NB4 (cell line): ENCODE results near the gene CGNL1.
A peak's percentile ranks its signal among the peaks of the same experiment; 100 is the strongest.

Experiments used
- DNase-seq: peaks from one replicate; pipeline ENCODE4 v3.0.0; 2010; ENCODE audit warnings: low read depth
- H3K4me3 ChIP-seq: one replicate; pipeline ENCODE4 v1.5.1; 2011; ENCODE audit warnings: mild to moderate bottlenecking, low read depth, low read length, moderate library complexity
- MYC ChIP-seq: IDR thresholded peaks from 2 replicates; pipeline ENCODE4 v1.6.1; 2011; ENCODE audit warnings: low read depth, low read length
- POLR2A ChIP-seq: IDR thresholded peaks from 2 replicates; pipeline ENCODE4 v1.6.1; 2011; ENCODE audit warnings: mild to moderate bottlenecking; ENCODE audit not compliant: insufficient read length; ENCODE audit errors: extremely low read depth
- TF ChIP-seq, protein P1 (sequence below): IDR thresholded peaks from 2 replicates; pipeline ENCODE4 v1.6.1; 2011; ENCODE audit warnings: low read depth, low read length
- TF ChIP-seq, protein P2 (sequence below): IDR thresholded peaks from one replicate; pipeline ENCODE4 v1.5.1; 2012; ENCODE audit warnings: low read depth, low read length

CGNL1 gene

DNA sequence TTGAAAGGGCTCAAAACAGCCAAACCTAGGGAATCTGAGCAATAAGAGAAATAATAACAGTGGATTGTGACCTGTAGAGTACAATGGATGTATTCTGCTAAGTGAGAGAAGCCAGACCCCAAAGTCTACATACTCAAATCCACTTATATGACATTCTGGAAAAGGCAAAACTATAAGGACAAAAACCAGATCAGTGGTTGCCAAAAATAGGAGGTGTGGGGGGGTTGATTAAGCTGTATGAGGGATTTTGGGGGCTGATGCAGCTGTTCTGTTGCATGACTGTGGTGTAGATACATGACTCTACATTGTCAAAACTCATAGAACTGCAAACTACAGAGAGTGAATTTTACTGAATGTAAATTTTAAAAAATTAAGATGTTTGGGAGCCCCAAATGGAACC lies 20.1 kb upstream of the CGNL1 start:
- DNase-seq: no peak
- TF ChIP-seq MYC (no peak), POLR2A (no peak)
- TF ChIP-seq, protein P1, sequence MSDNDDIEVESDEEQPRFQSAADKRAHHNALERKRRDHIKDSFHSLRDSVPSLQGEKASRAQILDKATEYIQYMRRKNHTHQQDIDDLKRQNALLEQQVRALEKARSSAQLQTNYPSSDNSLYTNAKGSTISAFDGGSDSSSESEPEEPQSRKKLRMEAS: no peak
- TF ChIP-seq, protein P2, sequence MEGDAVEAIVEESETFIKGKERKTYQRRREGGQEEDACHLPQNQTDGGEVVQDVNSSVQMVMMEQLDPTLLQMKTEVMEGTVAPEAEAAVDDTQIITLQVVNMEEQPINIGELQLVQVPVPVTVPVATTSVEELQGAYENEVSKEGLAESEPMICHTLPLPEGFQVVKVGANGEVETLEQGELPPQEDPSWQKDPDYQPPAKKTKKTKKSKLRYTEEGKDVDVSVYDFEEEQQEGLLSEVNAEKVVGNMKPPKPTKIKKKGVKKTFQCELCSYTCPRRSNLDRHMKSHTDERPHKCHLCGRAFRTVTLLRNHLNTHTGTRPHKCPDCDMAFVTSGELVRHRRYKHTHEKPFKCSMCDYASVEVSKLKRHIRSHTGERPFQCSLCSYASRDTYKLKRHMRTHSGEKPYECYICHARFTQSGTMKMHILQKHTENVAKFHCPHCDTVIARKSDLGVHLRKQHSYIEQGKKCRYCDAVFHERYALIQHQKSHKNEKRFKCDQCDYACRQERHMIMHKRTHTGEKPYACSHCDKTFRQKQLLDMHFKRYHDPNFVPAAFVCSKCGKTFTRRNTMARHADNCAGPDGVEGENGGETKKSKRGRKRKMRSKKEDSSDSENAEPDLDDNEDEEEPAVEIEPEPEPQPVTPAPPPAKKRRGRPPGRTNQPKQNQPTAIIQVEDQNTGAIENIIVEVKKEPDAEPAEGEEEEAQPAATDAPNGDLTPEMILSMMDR: no peak
- no peak overlapping the region for H3K4me3 ChIP-seq

DNA sequence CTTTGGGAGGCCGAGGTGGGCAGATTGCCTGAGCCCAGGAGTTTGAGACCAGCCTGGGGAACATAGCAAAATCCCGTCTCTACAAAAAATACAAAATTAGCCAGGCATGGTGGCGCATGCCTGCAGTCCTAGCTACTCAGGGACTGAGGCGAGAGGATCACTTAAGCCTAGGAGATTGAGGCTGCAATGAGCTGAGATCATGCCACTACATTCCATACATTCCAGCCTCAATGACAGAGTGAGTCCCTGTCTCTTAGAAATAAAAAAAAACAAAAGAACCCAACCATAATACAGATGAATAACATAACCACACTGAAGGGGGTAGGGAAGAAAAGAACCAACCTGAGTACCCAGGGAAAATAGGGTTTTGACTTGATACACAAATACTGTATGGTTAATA lies 19.7 kb upstream of the CGNL1 start:
- H3K4me3 ChIP-seq: no peak overlapping the region
- TF ChIP-seq MYC: no peak
- TF ChIP-seq, protein P1: no peak
- no peak for TF ChIP-seq POLR2A
- TF ChIP-seq, protein P2: no peak
- DNase-seq: no peak

DNA sequence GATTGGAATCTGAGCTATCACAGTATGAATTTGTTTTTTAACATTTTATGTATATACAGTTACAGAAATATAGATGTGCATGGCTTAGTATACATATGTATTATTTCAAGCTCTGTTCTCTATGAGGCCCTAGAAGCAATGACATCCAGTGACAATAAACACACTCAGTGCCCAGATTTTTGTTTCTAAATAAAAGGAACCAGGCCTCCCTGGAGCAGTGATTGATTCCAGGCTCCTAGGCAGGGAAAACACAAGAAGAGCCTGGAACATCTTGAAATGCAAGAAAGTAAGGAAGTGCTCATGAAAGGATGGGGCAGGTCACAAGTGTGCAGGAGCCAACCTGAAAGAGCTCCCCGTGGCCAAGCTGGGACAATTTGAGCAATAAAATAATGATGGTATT lies 18.5 kb upstream of the CGNL1 start:
- H3K4me3 ChIP-seq: no peak overlapping the region
- TF ChIP-seq POLR2A (no peak), MYC (no peak)
- TF ChIP-seq, protein P1: no peak
- TF ChIP-seq, protein P2: no peak
- no peak for DNase-seq

DNA sequence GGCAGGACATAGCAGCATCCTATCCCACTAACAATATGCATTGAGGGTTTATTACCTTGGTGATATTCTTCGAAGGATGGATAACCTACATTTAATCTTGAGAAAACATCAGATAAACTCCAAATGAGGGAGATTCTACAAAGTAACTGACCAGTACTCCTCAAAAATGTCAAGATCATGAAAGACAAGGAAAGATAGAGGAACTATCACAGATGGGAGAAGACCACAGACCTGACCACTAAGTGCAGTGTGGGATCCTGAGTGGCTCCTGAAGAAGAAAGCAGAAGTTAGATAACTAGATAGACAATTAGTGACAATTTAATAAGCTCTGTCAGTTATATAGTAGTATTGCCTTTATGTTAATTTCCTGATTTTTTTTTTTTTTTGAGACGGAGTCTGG lies 17.7 kb upstream of the CGNL1 start:
- TF ChIP-seq MYC (no peak), POLR2A (no peak)
- TF ChIP-seq, protein P1: no peak
- TF ChIP-seq, protein P2: no peak
- DNase-seq: peak; percentile 72
- H3K4me3 ChIP-seq: no peak overlapping the region

DNA sequence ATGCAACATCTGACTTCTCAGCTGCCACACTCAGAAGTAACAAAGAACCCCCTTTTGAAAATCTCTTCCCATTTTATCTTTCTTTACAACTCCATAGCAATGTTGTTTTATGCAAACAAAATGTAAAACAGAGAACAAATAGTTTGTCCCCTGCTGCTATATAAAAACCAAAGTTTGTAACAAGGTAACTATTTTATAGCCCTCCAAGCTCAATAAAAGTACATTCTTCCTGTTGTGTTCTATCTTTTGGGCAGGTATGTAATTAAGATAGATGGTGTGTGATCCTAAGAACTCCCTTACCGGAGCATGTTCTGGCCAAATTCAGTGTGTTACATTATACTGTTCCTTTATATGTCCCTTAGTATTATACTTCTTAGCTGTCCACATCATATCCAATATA lies 12.6 kb upstream of the CGNL1 start:
- no peak overlapping the region for H3K4me3 ChIP-seq
- TF ChIP-seq POLR2A (no peak), MYC (no peak)
- TF ChIP-seq, protein P1: no peak
- TF ChIP-seq, protein P2: no peak
- DNase-seq: no peak
